ENCODE measurements around the gene ALG14.

Gene ALG14

GRCh38 chr1:95116580-95117206 is 43.9 kb upstream of the ALG14 start:
- H3K27me3 ChIP-seq (ENCODE audit: low read length), result no peaks in the 10 kb centered on the region
- H4K20me1 ChIP-seq (ENCODE audit: low read depth, low read length), result no peaks in the 10 kb centered on the region
- H3K79me2 ChIP-seq (ENCODE audit: insufficient read depth, low read length), result no peaks in the 10 kb centered on the region
- H3K9ac ChIP-seq (ENCODE audit: low read length), result peak overlapping the region; percentile 55
- H2AFZ ChIP-seq (ENCODE audit: low read depth, low read length, severe bottlenecking), result peak overlapping the region; percentile 93
- H3K27ac ChIP-seq (ENCODE audit: low read depth, low read length), result no peak overlapping the region
- H3K9me2 ChIP-seq (replicated peaks; ENCODE audit: insufficient read depth, low read length), result no peaks in the 10 kb centered on the region
- peak overlapping the region; percentile 62 for H3K4me3 ChIP-seq (ENCODE audit: insufficient read depth, low read length, poor library complexity, severe bottlenecking)
- TF ChIP-seq EZH2phosphoT487 (conservative IDR thresholded peaks at IDR 0.05; ENCODE audit: low read length) (no peak), CTCF (IDR thresholded peaks at IDR 0.05; ENCODE audit: insufficient read depth, low read length, poor library complexity, severe bottlenecking) (peak; percentile 64)
- H3F3A ChIP-seq (ENCODE audit: insufficient read depth), result no peaks in the 10 kb centered on the region
- H3K36me3 ChIP-seq (ENCODE audit: low read length), result no peaks in the 10 kb centered on the region
- peak overlapping the region; percentile 87 for H3K4me2 ChIP-seq (ENCODE audit: low read depth, low read length, poor library complexity, severe bottlenecking)
- H3K9me3 ChIP-seq (ENCODE audit: insufficient read depth, low read length), result no peaks in the 10 kb centered on the region

GRCh38 chr1:95115708-95116137 is 43.0 kb upstream of the ALG14 start:
- Histone ChIP-seq H3K4me3 (ENCODE audit: insufficient read depth, low read length, poor library complexity, severe bottlenecking) (no peak overlapping the region), H2AFZ (ENCODE audit: low read depth, low read length, severe bottlenecking) (no peak overlapping the region), H3K79me2 (ENCODE audit: insufficient read depth, low read length) (no peaks in the 10 kb centered on the region), H3K9me3 (ENCODE audit: insufficient read depth, low read length) (no peaks in the 10 kb centered on the region), H3K9ac (ENCODE audit: low read length) (no peak overlapping the region), H3K27ac (ENCODE audit: low read depth, low read length) (no peak overlapping the region), H4K20me1 (ENCODE audit: low read depth, low read length) (no peaks in the 10 kb centered on the region), H3K36me3 (ENCODE audit: low read length) (no peaks in the 10 kb centered on the region), H3K9me2 (replicated peaks; ENCODE audit: insufficient read depth, low read length) (no peaks in the 10 kb centered on the region), H3K4me2 (ENCODE audit: low read depth, low read length, poor library complexity, severe bottlenecking) (no peak overlapping the region), H3F3A (ENCODE audit: insufficient read depth) (no peaks in the 10 kb centered on the region), H3K27me3 (ENCODE audit: low read length) (no peaks in the 10 kb centered on the region)
- no peak for TF ChIP-seq CTCF (IDR thresholded peaks at IDR 0.05; ENCODE audit: insufficient read depth, low read length, poor library complexity, severe bottlenecking)
- no peak for TF ChIP-seq EZH2phosphoT487 (conservative IDR thresholded peaks at IDR 0.05; ENCODE audit: low read length)

- Histone ChIP-seq H3K4me3 (ENCODE audit: insufficient read depth, low read length, poor library complexity, severe bottlenecking) (no peak overlapping the region), H3F3A (ENCODE audit: insufficient read depth) (no peaks in the 10 kb centered on the region), H3K27me3 (ENCODE audit: low read length) (no peaks in the 10 kb centered on the region), H3K27ac (ENCODE audit: low read depth, low read length) (no peak overlapping the region), H2AFZ (ENCODE audit: low read depth, low read length, severe bottlenecking) (no peak overlapping the region), H3K4me2 (ENCODE audit: low read depth, low read length, poor library complexity, severe bottlenecking) (no peak overlapping the region), H3K9ac (ENCODE audit: low read length) (no peak overlapping the region), H3K9me3 (ENCODE audit: insufficient read depth, low read length) (no peaks in the 10 kb centered on the region), H3K79me2 (ENCODE audit: insufficient read depth, low read length) (no peaks in the 10 kb centered on the region), H4K20me1 (ENCODE audit: low read depth, low read length) (no peaks in the 10 kb centered on the region), H3K9me2 (replicated peaks; ENCODE audit: insufficient read depth, low read length) (no peaks in the 10 kb centered on the region), H3K36me3 (ENCODE audit: low read length) (no peaks in the 10 kb centered on the region)
- no peak for TF ChIP-seq CTCF (IDR thresholded peaks at IDR 0.05; ENCODE audit: insufficient read depth, low read length, poor library complexity, severe bottlenecking)
- TF ChIP-seq EZH2phosphoT487 (conservative IDR thresholded peaks at IDR 0.05; ENCODE audit: low read length), result no peak
These were observed 40.9 kb upstream of the ALG14 start for GRCh38 chr1:95113684-95114083.
